SK-N-MC (cell line): ENCODE results near the gene TMEM143.
"Not testable (repeated sequence)": the region's sequence is repeated elsewhere in the genome, so short reads cannot be mapped to it uniquely, and the experiment has no call there.

ENCODE experiments used
- DNase-seq: peaks from one replicate; pipeline ENCODE4 v3.0.0-alpha.2; 2011; ENCODE audit warnings: low read depth, low spot score
- H3K27ac ChIP-seq: fragments of 200-600 bp; sonication (generic); 2 replicates; pipeline ENCODE4 v1.5.1; 2016; ENCODE audit warnings: mixed run types
- H3K36me3 ChIP-seq: fragments of 200-600 bp; sonication (generic); 2 replicates; pipeline ENCODE4 v1.6.1; 2017; ENCODE audit warnings: antibody characterized with exemption, low read length, mixed read lengths; ENCODE audit not compliant: insufficient read depth
- H3K4me3 ChIP-seq: fragments of 200-600 bp; sonication (generic); 2 replicates; pipeline ENCODE4 v1.5.1; 2016
- H3K9ac ChIP-seq: fragments of 200-600 bp; sonication (generic); 2 replicates; pipeline ENCODE4 v1.8.0; 2017; ENCODE audit warnings: mixed run types, mixed read lengths; ENCODE audit not compliant: insufficient read length
- H3K9me3 ChIP-seq: fragments of 200-600 bp; sonication (generic); 2 replicates; pipeline ENCODE4 v1.6.1; 2017; ENCODE audit warnings: low read depth, mild to moderate bottlenecking, antibody characterized with exemption, low read length, moderate library complexity, mixed read lengths
- EZH2 ChIP-seq: fragments of 200-600 bp; sonication (generic); IDR thresholded peaks from one replicate; pipeline ENCODE4 v1.6.1; 2017; ENCODE audit warnings: antibody characterized with exemption
- FOXP2 ChIP-seq: optimal IDR thresholded peaks from 2 replicates; pipeline ENCODE3; 2011; ENCODE audit warnings: mild to moderate bottlenecking, moderate library complexity; ENCODE audit not compliant: insufficient read depth; ENCODE audit errors: extremely low read length, control extremely low read depth
- POLR2AphosphoS5 ChIP-seq: IDR thresholded peaks from 2 replicates; pipeline ENCODE4 v1.6.1; 2012; ENCODE audit warnings: mild to moderate bottlenecking, low read depth, low read length, borderline replicate concordance

The TMEM143 gene

GRCh38 chr19:48381178-48381950 is 17.6 kb upstream of the TMEM143 start:
- H3K9ac ChIP-seq, result no peak overlapping the region
- H3K9me3 ChIP-seq, result no peaks in the 10 kb centered on the region
- H3K36me3 ChIP-seq, result peaks cover 46% of the 10 kb centered on the region
- TF ChIP-seq EZH2 (no peak), FOXP2 (no peak), POLR2AphosphoS5 (no peak)
- no peak overlapping the region for H3K4me3 ChIP-seq
- no peak for DNase-seq
- H3K27ac ChIP-seq, result 0 out of 2 replicates have a peak overlapping the region, but pooled peaks have one; percentile 16

DNA sequence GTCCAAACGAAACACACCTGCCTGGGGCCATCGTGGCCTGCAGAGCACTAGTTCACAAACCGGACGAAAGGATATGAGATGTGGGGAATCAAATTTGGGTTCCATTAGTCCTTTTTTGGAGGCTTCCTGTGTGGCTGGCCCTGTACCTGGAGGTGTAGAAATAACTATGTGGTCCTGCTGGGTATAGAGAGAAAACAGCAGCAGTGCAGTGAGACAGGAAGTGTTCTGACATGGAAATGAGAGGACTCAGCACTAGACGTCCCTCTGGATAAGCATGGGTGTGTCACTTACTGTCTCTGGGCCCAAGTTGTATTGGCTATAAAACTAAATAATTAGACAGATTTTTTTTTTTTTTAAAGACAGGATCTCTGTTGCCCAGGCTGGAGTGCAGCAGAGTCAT is 15.3 kb upstream of the TMEM143 start:
- TF ChIP-seq FOXP2, result no peak
- TF ChIP-seq POLR2AphosphoS5, result no peak
- TF ChIP-seq EZH2, result no peak
- DNase-seq, result no peak
- no peaks in the 10 kb centered on the region for H3K9me3 ChIP-seq
- H3K27ac ChIP-seq, result peak overlapping the region; percentile 78
- H3K36me3 ChIP-seq, result peaks cover 26% of the 10 kb centered on the region
- no peak overlapping the region for H3K9ac ChIP-seq
- H3K4me3 ChIP-seq, result no peak overlapping the region

DNA sequence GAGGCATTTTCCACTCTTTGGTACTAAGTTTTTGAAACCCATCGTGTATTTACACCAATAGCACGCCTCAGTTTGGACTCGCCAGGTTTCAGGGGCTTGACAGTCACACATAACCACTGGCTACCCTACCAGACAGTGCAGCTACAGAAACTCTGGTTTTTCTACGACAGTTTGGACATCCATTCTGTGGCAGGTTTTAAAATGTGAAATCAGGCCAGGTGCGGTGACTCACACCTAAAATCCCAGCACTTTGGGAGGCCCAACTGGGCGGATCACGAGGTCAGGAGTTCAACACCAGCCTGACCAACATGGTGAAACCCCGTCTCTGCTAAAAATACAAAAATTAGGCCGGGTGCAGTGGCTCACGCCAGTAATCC is 14.4 kb upstream of the TMEM143 start:
- no peak for TF ChIP-seq EZH2
- TF ChIP-seq FOXP2, result no peak
- TF ChIP-seq POLR2AphosphoS5, result no peak
- Histone ChIP-seq H3K27ac (0 out of 2 replicates have a peak overlapping the region, but pooled peaks have one; percentile 36), H3K9me3 (no peaks in the 10 kb centered on the region), H3K9ac (no peak overlapping the region), H3K4me3 (no peak overlapping the region), H3K36me3 (peaks cover 19% of the 10 kb centered on the region; the same call in 1 of the 2 replicates)
- DNase-seq, result no peak

DNA sequence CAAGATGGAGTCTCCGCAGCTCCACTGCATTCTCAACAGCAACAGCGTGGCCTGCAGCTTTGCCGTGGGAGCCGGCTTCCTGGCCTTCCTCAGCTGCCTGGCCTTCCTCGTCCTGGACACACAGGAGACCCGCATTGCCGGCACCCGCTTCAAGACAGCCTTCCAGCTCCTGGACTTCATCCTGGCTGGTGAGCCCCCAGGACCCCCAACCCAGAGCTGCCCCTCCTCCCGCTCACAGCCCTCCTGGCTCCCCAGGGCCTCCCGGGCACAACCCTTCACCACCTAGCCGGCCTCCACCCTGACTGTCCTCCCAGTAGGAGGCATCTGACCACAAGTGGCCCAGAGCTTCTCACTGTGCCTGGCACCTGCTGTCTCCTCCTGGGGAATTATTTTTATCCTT is 9.8 kb upstream of the TMEM143 start:
- Histone ChIP-seq H3K4me3 (no peak overlapping the region), H3K9me3 (no peaks in the 10 kb centered on the region), H3K36me3 (no peaks in the 10 kb centered on the region), H3K27ac (no peak overlapping the region; the same call in 1 of the 2 replicates), H3K9ac (no peak overlapping the region)
- TF ChIP-seq EZH2 (no peak), POLR2AphosphoS5 (no peak), FOXP2 (no peak)
- no peak for DNase-seq

DNA sequence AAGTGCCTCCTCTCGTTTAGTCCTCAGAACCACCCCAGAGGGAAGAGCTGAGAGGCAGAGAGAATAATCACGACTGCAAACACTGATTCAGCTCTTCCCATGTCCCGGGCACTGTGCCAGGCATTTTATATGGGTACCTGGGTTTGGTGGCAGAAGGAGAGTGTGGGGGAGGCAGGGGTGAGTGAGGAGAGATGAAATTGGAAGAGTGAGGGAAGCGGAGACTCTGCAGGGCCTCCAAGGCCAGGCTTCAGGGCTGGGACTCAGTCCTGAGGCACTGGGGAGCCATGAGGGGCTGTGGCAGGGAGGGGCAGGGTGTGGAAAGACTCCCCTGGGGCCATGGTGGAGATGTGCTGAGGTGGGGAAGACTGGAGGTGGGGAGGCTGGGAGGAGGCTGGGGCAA is 9.2 kb upstream of the TMEM143 start:
- Histone ChIP-seq H3K27ac (peak overlapping the region; percentile 91), H3K9ac (peak overlapping the region; percentile 34), H3K36me3 (no peaks in the 10 kb centered on the region), H3K4me3 (peak overlapping the region; percentile 51), H3K9me3 (no peaks in the 10 kb centered on the region)
- peak; percentile 53; the same call in 1 of the 2 replicates for TF ChIP-seq POLR2AphosphoS5
- no peak for TF ChIP-seq EZH2
- peak; percentile 78 for DNase-seq

DNA sequence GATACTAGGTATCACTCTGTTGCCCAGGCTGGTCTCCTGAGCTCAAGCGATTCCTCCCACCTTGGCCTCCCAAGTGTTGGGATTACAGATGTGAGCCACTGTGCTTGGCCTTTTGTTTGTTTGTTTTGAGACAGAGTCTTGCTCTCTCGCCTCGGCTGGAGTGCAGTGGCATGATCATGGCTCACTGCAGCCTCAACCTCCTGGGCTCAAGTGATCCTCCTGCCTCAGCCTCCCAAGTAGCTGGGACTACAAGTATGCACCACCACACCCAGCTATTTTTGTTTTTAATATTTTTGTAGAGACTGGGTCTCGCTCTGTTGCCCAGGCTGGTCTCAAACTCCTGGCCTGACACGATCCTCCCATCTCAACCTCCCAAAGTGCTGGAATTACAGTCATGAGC is 8.0 kb upstream of the TMEM143 start:
- DNase-seq, result not testable (repeated sequence)

GRCh38 chr19:48371367-48371766 is 7.6 kb upstream of the TMEM143 start:
- TF ChIP-seq FOXP2 (no peak), POLR2AphosphoS5 (no peak), EZH2 (no peak)
- H3K4me3 ChIP-seq, result no peak overlapping the region
- H3K9me3 ChIP-seq, result no peaks in the 10 kb centered on the region
- no peak for DNase-seq
- H3K27ac ChIP-seq, result peak overlapping the region; percentile 91; the same call in 1 of the 2 replicates
- no peak overlapping the region for H3K9ac ChIP-seq
- H3K36me3 ChIP-seq, result no peaks in the 10 kb centered on the region

More for the DNA sequence above, 8.0 kb upstream of the TMEM143 start:
- not testable (repeated sequence) for H3K36me3 ChIP-seq, H3K9ac ChIP-seq, H3K9me3 ChIP-seq, H3K4me3 ChIP-seq
- peak overlapping the region; percentile 91 for H3K27ac ChIP-seq

DNA sequence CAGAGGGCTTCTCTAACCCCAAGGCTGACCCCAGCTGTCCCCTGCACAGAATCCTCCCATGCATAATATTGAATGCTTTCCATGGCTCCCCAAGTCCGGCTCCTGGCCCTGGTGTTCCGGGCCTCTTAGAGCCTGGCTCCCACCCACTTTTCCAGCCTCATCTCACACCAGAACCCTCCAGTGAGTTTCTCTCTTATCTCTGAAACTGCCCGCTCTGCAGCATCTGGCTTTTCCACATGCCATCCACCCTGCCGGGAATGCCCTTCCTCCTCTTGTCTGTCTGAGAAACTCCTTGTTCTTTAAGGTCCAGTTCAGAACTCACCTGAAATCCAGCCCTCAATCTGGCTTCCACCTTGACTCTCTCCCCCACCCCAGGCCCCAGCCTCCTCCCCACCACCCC is 7.2 kb upstream of the TMEM143 start:
- no peaks in the 10 kb centered on the region for H3K36me3 ChIP-seq
- TF ChIP-seq FOXP2 (no peak), POLR2AphosphoS5 (no peak), EZH2 (no peak)
- H3K27ac ChIP-seq, result no peak overlapping the region
- no peaks in the 10 kb centered on the region for H3K9me3 ChIP-seq
- no peak overlapping the region for H3K9ac ChIP-seq
- no peak overlapping the region for H3K4me3 ChIP-seq
- DNase-seq, result no peak

DNA sequence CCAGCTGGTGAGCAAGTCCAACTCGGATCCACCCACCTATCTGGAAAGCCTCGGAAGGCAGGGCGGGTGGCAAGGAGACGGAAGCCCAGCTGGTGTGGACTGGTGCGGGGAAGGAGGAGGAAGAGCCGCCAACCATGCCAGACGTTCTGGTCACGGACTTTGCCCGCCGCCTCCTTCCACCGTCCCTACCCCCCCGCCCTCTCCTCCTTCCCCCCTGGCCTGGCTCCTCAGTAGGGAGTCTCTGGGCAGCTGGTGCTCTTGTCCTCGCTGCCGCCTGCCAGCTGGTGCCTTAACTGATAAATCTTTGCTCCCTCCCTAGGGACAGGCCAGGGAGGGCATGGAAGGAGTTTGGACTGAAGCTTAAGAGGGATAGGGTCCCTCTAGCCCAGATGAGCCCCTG is 5.2 kb upstream of the TMEM143 start:
- DNase-seq, result no peak
- H3K9ac ChIP-seq, result no peak overlapping the region
- H3K36me3 ChIP-seq, result no peaks in the 10 kb centered on the region
- H3K27ac ChIP-seq, result no peak overlapping the region
- no peak overlapping the region for H3K4me3 ChIP-seq
- TF ChIP-seq FOXP2, result no peak
- TF ChIP-seq POLR2AphosphoS5, result no peak
- TF ChIP-seq EZH2, result no peak
- no peaks in the 10 kb centered on the region for H3K9me3 ChIP-seq
